Thymus (tissue), 11 donors: ENCODE data around the gene TMED8. TPM values are rescaled to one million over a fixed set of nuclear protein-coding genes. Genes with fewer than 3 reads are reported as not detected.

ENCODE experiments used
- DNase-seq, 9 donors: peaks; one replicate each; pipeline ENCODE4 v3.0.0-alpha.2; 2013; ENCODE audit warnings: low spot score in 9 of 9, low read depth in 6 of 9, missing footprints in 1 of 9
- H3K27ac ChIP-seq, 2 donors: one replicate each; pipeline ENCODE4 v1.5.1; 2013; ENCODE audit warnings: control low read depth in 1 of 2, low read depth in 1 of 2, low read length in 1 of 2, mild to moderate bottlenecking in 1 of 2, moderate library complexity in 1 of 2
- H3K27me3 ChIP-seq, 2 donors: one replicate each; pipeline ENCODE4 v1.5.1; 2013; ENCODE audit warnings: low read length in 1 of 2; ENCODE audit not compliant: control insufficient read depth in 2 of 2, insufficient read depth in 1 of 2
- H3K36me3 ChIP-seq, 2 donors: one replicate each; pipeline ENCODE4 v1.5.1; 2013; ENCODE audit warnings: low read length in 1 of 2, mild to moderate bottlenecking in 1 of 2, moderate library complexity in 1 of 2; ENCODE audit not compliant: control insufficient read depth in 2 of 2, insufficient read depth in 2 of 2
- H3K4me1 ChIP-seq, 2 donors: one replicate each; pipeline ENCODE4 v1.5.1; 2013; ENCODE audit warnings: low read length in 2 of 2; ENCODE audit not compliant: control insufficient read depth in 2 of 2, insufficient read depth in 2 of 2
- H3K4me3 ChIP-seq, 2 donors: one replicate each; pipeline ENCODE4 v1.5.1; 2013; ENCODE audit warnings: low read length in 2 of 2, control low read depth in 1 of 2, mild to moderate bottlenecking in 1 of 2
- H3K9me3 ChIP-seq, 2 donors: one replicate each; pipeline ENCODE4 v1.5.1; 2013; ENCODE audit warnings: low read length in 1 of 2, mild to moderate bottlenecking in 1 of 2; ENCODE audit not compliant: control insufficient read depth in 2 of 2, insufficient read depth in 1 of 2
- WGBS: extraction: QIAGEN DNeasy Blood & Tissue Kit; methylation state at CpG from one replicate; pipeline ENCODE4 v1.1.7; 2013; 5-methylcytosine and 5-hydroxymethylcytosine counted together
- polyA plus RNA-seq: library from polyadenylated mRNA; stranded (reverse); fragments of 200-250 nt; gene quantifications from one replicate; pipeline ENCODE4 v1.2.3, GENCODE V29; 2013
- total RNA-seq: library from RNA; stranded (reverse); fragments of 120-200 nt; gene quantifications from one replicate; pipeline ENCODE4 v1.2.4, GENCODE V29; 2013
- donor health status: healthy.

The TMED8 gene
- total and polyA plus RNA-seq, 2 donors = 7.0 to 10.0 TPM

DNA sequence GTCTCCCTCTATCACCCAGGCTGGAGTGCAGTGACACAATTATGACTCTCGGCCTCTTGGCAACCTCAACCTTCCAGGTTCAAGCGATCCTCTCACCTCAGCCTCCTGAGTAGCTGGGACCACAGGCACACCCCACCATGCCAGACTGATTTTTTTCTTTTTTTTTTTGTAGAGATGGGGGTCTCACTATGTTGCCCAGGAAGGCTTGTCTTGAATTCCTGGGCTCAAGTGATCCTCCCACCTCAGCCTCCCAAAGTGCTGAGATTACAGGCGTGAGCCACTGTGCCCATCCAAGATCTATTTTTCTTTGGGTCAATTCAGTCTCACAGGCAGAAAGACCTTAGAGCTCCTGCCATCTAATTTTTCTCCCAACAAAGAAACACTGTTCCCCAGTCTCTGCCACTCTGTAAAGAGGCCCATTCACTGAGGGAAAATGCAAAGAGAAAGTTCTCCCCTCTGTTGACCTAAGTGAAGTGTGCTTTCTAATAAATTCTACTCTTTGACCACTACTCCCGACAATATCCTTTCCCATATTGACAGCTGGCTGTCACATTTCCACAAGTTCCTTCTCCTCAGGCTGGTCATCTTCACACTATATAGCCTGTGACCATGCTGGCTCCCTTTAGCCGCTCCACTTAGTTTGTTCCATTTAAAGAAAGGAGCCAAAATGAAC lies 23.3 kb downstream of the TMED8 start:
- 97% methylated on average over 5 of the region's 5 CpGs for WGBS
- H3K4me3 ChIP-seq = no peak overlapping the region
- no peak for DNase-seq
- H3K36me3 ChIP-seq = peaks cover 0 to 14% of the 10 kb centered on the region in 2 donors
- no peak overlapping the region for H3K27ac ChIP-seq
- H3K9me3 ChIP-seq = no peaks in the 10 kb centered on the region
- H3K27me3 ChIP-seq = no peaks in the 10 kb centered on the region
- H3K4me1 ChIP-seq = no peaks in the 10 kb centered on the region

DNA sequence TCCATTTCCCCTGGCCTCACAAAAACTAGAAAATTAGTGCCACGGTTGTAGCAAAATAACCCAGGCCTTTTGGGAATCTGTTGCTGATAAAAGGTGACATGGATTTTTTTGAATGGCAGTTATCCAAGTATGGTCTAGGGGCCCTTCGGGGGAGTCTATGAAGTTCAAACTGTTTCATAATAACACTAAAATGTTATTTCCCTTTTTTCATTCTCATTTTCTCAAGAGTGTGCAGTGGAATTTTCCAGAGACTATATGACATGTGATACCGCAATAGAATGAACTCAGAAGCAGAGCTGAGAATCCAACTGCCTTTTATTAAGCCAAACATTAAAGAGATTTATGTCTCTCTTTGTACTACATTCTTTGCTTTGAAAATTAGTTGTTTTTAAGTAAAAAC lies 29.1 kb downstream of the TMED8 start:
- 62% methylated on average over 3 of the region's 3 CpGs for WGBS
- Histone ChIP-seq H3K36me3 (peaks cover 20 to 21% of the 10 kb centered on the region in 2 donors), H3K27ac (no peak overlapping the region), H3K4me3 (no peak overlapping the region), H3K27me3 (no peaks in the 10 kb centered on the region), H3K9me3 (no peaks in the 10 kb centered on the region), H3K4me1 (no peaks in the 10 kb centered on the region)
- no peak for DNase-seq

DNA sequence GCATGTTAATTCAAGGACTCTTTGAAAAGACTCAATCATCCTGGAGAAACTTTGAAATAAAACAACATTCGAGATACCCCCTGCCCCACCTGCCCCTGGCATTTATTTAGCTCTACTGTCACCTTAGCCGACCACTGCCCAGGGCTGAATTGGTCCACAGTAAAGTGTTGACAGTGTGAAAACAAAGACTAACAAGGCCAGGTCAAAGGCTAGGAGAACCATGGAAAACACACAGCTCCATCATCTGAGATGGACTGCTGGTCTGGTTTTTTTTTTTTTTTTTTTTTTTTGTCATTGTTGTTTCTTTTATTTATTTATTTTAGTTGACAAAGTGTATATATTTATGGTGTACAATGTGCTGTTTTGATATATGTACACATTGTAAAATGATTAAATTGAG lies 30.4 kb downstream of the TMED8 start:
- Histone ChIP-seq H3K27ac (no peak overlapping the region), H3K27me3 (no peaks in the 10 kb centered on the region), H3K36me3 (peaks cover 30 to 32% of the 10 kb centered on the region in 2 donors), H3K4me3 (no peak overlapping the region), H3K4me1 (no peaks in the 10 kb centered on the region), H3K9me3 (no peaks in the 10 kb centered on the region)
- 98% methylated on average over 2 of the region's 2 CpGs for WGBS
- DNase-seq = no peak

DNA sequence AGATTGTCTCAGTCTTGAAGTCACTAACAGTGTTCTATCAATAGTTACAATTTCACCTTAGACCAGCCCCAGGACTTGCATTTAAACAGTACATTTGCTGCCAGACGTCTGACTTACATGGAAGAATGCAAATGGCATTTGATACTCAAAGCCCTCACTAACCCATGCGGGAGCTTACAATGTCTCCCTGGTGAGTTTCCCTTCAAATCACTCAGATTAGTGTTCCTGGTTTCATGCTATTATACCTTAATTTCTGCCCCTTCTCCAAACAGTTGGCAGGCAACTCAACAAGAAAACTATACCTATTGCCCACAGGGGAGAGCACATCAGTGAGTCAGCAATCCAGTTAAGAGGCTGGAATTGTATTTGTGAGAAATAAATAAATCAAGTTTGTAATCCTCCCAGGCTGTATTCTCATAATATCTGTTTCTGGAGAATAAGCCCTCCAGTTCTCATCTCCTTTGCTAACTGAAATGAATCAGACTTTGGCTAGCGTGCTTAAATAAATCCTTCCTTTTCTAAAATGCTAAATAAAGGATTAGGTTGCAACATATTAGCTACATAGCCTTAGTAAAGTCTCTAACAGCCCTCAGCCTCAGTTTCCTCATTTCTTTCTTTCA lies 32.4 kb downstream of the TMED8 start:
- WGBS = 93% methylated on average over 3 of the region's 3 CpGs
- Histone ChIP-seq H3K27ac (no peak overlapping the region), H3K9me3 (no peaks in the 10 kb centered on the region), H3K36me3 (peaks cover 35 to 44% of the 10 kb centered on the region in 2 donors), H3K4me1 (no peaks in the 10 kb centered on the region), H3K27me3 (no peaks in the 10 kb centered on the region), H3K4me3 (no peak overlapping the region)
- no peak for DNase-seq

DNA sequence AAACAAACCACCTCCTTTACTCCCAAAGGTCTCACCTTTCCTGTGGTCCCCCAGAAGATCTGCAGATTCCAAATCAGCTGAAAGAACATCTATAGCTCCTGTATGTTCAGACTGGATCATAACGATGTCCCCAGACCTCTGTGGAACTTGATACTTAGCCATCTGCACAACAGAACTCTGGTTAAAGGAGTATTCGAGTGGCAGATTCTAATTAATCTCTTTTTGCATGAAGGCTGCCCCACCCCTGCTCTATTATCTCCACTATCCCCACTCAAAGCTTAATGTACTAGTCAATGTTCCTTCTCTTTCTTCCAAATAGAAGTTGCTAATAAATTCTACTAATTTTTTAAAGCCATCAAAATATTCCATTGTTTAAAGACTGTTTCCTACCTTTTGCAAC lies 33.2 kb downstream of the TMED8 start:
- H3K4me3 ChIP-seq = no peak overlapping the region
- DNase-seq = no peak
- H3K36me3 ChIP-seq = peaks cover 38 to 44% of the 10 kb centered on the region in 2 donors
- no peaks in the 10 kb centered on the region for H3K9me3 ChIP-seq
- H3K27me3 ChIP-seq = no peaks in the 10 kb centered on the region
- WGBS = 95% methylated on average over 2 of the region's 2 CpGs
- H3K27ac ChIP-seq = no peak overlapping the region
- no peaks in the 10 kb centered on the region for H3K4me1 ChIP-seq

DNA sequence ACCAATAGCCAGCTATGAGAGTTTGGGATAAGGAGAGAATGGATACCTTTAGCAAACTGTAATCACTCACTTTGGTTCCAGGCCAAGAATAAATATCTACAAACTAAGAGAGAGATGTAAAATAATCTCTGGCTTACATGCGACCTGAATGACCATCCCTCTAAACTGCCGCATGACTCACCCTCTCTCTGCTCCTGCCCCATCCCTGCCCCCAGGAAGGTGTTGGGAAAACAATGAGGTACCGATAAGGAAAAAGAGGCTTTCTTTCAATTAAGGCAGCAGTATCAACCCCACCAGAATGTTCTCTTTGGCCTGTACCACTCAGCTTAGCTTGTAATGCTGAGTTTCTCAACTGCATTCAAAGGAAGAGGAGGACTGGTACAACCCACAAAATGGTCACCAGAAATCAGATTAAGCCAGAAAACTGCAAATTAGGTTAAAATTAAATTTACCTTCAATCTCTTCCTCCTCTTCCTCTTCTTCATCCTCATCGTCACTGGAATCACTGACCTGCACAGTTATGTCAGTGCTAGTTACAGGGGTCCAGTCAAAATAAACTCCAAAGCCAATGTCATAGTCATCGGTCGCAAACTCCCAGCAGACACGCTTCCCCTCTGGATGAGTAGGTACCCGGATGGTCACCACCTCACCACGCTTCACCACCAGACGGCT lies 34.0 kb downstream of the TMED8 start:
- Histone ChIP-seq H3K27ac (no peak overlapping the region), H3K27me3 (no peaks in the 10 kb centered on the region), H3K9me3 (no peaks in the 10 kb centered on the region), H3K36me3 (peaks cover 38 to 44% of the 10 kb centered on the region in 2 donors), H3K4me1 (no peaks in the 10 kb centered on the region), H3K4me3 (no peak overlapping the region)
- DNase-seq = no peak
- 98% methylated on average over 10 of the region's 10 CpGs for WGBS

DNA sequence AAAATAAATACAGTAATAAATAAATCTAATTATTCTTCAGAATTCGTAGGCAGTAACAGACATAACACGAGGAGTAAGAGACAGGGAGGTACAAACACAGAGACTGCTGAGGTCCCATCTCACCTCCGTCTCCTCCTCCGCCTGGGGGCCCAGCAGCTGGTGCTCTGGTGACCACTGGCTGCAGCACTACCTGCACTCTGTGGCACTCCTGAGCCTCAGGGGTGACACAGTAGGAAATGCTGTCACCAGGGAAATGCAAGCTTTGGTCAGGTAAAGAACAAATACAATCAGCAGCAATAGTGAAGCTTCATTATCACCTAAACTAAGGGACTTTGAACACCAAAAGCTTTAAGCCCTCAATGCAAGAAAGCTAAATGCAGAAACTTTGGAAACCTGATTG lies 36.5 kb downstream of the TMED8 start:
- DNase-seq = no peak
- Histone ChIP-seq H3K9me3 (no peaks in the 10 kb centered on the region), H3K27me3 (no peaks in the 10 kb centered on the region), H3K36me3 (peaks cover 37 to 38% of the 10 kb centered on the region in 2 donors), H3K4me1 (no peaks in the 10 kb centered on the region), H3K4me3 (no peak overlapping the region), H3K27ac (no peak overlapping the region)
- 90% methylated on average over 4 of the region's 4 CpGs for WGBS

DNA sequence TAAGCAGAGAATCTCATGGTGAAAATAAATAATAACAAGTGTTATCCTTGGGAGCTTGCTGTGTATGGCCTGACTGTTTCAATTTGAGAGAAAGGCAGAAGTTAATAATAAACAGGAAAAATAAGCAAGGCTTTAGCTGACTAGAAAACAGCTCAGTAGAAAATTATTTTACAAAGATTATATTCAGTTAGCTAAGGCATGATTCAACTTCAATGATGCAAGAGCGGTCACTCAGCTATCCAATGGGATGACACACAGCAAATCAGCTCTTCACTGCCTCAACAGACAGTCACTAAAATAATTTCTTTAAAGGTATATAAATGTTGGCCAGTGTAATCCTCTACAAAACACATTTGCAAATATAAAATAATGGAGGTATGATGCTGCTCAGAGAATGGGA lies 37.5 kb downstream of the TMED8 start:
- H3K27ac ChIP-seq = no peak overlapping the region
- 100% methylated on average over 1 of the region's 1 CpG for WGBS
- no peaks in the 10 kb centered on the region for H3K27me3 ChIP-seq
- DNase-seq = no peak
- no peak overlapping the region for H3K4me3 ChIP-seq
- no peaks in the 10 kb centered on the region for H3K4me1 ChIP-seq
- peaks cover 36 to 38% of the 10 kb centered on the region in 2 donors for H3K36me3 ChIP-seq
- H3K9me3 ChIP-seq = no peaks in the 10 kb centered on the region

DNA sequence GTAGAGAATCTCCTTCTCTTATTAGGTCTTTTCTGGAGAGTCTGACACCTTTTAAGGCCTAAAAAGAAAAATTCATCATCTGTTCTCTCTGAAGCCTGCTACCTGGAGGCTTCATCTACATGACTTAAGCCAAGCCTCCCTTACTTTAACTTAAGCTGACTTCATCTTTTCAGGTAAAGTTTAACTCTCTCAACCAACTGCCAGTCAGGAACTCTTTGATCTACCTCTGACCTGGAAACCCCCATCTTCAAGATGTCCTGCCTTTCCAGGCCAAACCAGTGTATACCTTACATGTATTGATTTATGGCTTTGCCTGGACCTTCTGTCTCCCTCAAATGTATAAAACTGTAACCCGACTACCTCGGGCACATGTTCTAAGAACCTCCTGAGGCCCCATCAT lies 38.6 kb downstream of the TMED8 start:
- H3K27ac ChIP-seq = no peak overlapping the region
- 97% methylated on average over 2 of the region's 2 CpGs for WGBS
- no peaks in the 10 kb centered on the region for H3K4me1 ChIP-seq
- H3K4me3 ChIP-seq = no peak overlapping the region
- peaks cover 30 to 36% of the 10 kb centered on the region in 2 donors for H3K36me3 ChIP-seq
- no peaks in the 10 kb centered on the region for H3K27me3 ChIP-seq
- DNase-seq = no peak
- no peaks in the 10 kb centered on the region for H3K9me3 ChIP-seq
